Measurements from ENCODE around the gene WNT7A.

The WNT7A gene

DNA sequence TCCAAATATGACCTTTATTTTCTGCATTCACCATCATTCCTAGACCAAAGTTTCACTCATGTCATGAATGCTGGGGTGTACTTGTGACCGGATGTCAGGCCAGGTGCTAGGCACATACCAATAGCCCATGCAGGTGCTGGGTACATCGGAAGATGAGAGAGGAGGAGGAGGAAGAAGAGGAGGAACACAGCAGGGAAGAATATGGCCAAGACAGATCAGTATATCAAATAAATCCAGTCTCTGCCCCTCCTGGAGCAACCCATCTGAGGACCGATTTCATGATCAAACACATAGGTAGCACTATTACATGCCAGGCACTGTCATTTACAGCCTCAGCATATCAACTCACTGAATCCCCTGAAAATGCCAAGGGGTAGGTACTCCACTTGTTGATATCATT is 3.0 kb upstream of the WNT7A start:
- peaks cover 89% of the 10 kb centered on the region for H3K27me3 ChIP-seq (ENCODE audit: insufficient read depth, low read length)
- no peak overlapping the region for H3K9ac ChIP-seq (ENCODE audit: low read depth, low read length)
- H3K36me3 ChIP-seq (ENCODE audit: insufficient read depth, low read depth, low read length) = no peaks in the 10 kb centered on the region
- no peak overlapping the region for H3K27ac ChIP-seq (ENCODE audit: low read length)
- no peaks in the 10 kb centered on the region for H3K4me1 ChIP-seq (ENCODE audit: insufficient read depth, low read length)
- H3K9me3 ChIP-seq (ENCODE audit: insufficient read depth, low read depth, low read length) = no peaks in the 10 kb centered on the region
- no peak overlapping the region for H3K4me3 ChIP-seq (ENCODE audit: low read length)

DNA sequence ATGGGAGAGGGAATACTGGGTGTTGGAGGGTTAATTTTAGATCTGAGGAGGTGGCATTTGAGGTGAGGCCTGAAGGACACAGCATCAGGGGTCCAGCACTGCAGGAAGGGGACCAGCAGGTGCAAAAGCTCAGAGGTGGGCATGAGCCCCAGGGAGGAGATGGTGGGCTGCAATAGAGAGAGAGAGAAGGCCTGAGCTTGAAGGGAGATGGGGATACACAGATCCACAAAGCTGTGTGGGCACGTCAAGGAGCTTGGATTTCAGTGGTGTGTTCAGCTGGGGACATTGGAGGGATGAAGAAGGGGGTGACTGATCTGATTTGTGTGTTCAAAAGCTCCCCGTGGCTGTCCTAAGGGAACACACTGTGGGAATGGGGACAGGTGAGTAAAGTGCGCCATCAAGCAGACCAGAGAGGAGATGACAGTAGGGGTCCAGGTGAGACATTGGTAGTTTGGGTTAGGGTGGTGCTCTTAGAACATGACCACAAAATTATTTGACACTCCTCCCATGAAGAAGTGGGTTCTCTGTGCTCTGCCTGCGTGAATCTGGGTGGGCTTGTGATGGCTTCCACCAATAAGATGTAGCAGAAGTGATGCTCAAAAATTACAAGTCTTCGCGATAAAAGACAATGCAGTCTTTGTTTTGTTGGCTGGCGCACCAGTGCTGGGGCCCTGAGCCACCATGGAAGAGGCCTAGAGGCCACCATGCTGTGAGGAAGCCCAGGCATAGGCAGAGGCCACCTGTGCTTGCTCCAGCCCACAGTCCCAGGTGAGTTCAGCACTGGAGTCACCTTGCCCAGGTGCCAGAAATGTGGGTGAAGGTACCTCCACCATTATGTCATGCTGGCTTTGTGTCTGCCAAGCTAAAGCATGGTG is 1.9 kb upstream of the WNT7A start:
- peaks cover 93% of the 10 kb centered on the region for H3K27me3 ChIP-seq (ENCODE audit: insufficient read depth, low read length)
- H3K9ac ChIP-seq (ENCODE audit: low read depth, low read length) = no peak overlapping the region
- H3K27ac ChIP-seq (ENCODE audit: low read length) = no peak overlapping the region
- H3K4me3 ChIP-seq (ENCODE audit: low read length) = no peak overlapping the region
- no peaks in the 10 kb centered on the region for H3K4me1 ChIP-seq (ENCODE audit: insufficient read depth, low read length)
- H3K36me3 ChIP-seq (ENCODE audit: insufficient read depth, low read depth, low read length) = no peaks in the 10 kb centered on the region
- no peaks in the 10 kb centered on the region for H3K9me3 ChIP-seq (ENCODE audit: insufficient read depth, low read depth, low read length)

DNA sequence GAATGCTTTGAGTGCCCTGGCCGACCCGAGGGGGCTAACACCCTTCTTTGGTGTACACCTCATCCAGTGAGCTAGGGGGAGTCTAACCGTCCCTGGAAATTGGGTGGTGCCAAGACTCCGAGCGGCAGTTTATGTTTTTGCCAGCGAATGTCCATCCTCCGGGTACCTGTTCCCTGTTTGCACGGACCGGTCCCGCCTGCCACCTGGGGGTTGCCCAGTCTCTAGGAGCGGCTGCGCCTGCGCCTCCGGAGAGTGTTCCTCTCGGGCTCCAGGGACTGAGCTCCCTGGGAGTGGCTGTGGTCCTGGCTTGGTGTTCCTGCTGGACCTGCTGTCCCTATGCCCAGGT is 913 bp upstream of the WNT7A start:
- no peaks in the 10 kb centered on the region for H3K4me1 ChIP-seq (ENCODE audit: insufficient read depth, low read length)
- no peaks in the 10 kb centered on the region for H3K9me3 ChIP-seq (ENCODE audit: insufficient read depth, low read depth, low read length)
- peaks cover 98% of the 10 kb centered on the region for H3K27me3 ChIP-seq (ENCODE audit: insufficient read depth, low read length)
- no peaks in the 10 kb centered on the region for H3K36me3 ChIP-seq (ENCODE audit: insufficient read depth, low read depth, low read length)
- peak overlapping the region; percentile 56; the same call in 1 of the 2 replicates for H3K4me3 ChIP-seq (ENCODE audit: low read length)
- no peak overlapping the region for H3K27ac ChIP-seq (ENCODE audit: low read length)
- H3K9ac ChIP-seq (ENCODE audit: low read depth, low read length) = no peak overlapping the region

DNA sequence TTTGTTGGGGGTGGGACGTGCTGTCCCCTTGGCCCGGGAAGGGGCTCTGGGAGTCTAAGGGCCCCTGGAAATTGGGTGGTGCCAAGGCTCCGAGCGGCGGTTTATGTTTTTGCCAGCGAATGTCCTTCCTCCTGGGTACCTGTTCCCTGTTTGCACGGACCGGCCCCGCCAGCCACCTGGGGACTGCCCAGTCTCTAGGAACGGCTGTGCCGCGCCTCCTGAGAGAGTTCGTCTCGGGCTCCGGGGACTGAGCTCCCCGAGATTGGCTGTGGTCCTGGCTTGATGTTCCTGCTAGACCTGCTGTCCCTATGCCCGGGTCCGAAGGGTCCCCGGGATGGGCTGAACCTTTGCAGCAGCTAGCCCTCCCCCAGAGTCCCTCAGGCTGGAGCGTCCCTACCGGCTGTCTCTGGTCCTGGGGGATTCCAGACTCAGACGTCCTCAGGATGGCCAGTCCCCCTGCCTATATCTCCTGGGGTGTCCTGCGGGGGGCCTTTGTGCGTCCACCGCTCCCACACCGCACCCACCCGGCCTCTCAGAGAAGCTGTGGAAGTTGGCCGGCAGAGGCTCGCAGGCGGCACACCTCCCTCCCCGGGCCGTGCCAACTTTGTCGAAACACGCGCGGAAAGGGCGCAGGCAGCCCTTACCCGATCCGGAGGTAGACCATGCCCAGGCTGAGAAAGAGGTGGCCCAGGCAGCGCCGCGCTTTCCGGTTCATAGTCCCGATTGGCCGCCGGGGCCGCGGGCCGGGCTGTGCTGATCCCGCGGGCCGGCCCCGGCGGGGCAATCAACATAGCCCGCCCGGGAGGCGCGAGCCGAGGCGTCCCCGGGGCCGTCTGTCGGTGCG is 547 bp downstream of the WNT7A start:
- no peaks in the 10 kb centered on the region for H3K9me3 ChIP-seq (ENCODE audit: insufficient read depth, low read depth, low read length)
- H3K4me3 ChIP-seq (ENCODE audit: low read length) = peak overlapping the region; percentile 69
- H3K36me3 ChIP-seq (ENCODE audit: insufficient read depth, low read depth, low read length) = no peaks in the 10 kb centered on the region
- peaks cover under 1% of the 10 kb centered on the region; the same call in 1 of the 2 replicates for H3K4me1 ChIP-seq (ENCODE audit: insufficient read depth, low read length)
- H3K27me3 ChIP-seq (ENCODE audit: insufficient read depth, low read length) = peaks cover 99% of the 10 kb centered on the region
- no peak overlapping the region for H3K9ac ChIP-seq (ENCODE audit: low read depth, low read length)
- no peak overlapping the region for H3K27ac ChIP-seq (ENCODE audit: low read length)

DNA sequence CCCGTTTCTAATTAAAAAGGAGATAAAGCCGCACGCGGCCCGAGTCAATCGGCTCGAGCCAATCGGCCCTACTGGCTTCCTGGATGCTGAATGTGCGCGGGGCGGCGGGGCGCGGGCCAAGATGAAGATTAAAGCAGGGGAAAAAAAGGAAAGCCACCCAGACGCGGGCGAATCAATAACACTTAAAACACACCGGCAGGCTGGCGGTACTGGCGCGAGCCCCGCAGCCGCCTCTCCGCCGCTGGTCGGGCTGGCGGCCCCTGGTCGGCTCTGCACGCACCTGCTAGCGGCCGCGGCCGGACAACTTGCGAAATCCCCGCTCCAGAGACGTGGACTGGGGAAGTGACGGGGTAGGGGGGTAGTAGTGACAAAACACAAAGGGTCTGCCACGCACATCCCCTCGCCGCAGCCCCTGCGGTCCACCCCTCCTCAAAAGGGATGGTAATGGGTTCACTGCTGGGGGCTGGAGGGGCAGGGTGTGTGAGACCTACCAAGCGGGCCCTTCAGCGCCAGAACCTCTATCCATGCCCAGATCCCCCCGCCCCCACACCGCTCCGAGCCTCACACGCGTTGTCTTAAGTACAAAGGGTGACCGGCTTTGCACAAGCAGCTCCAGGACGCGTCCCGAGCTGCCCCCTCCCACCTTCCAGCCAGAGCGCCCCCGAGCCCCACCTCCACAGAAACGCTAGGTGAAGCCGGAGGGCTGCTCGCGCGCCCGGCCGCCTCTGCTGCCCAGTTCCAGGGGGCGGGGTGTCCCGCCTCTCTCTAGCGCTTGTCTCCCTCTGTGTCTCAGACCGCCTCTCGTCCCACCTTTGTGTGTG is 1.4 kb downstream of the WNT7A start:
- peaks cover 6% of the 10 kb centered on the region; the same call in 1 of the 2 replicates for H3K4me1 ChIP-seq (ENCODE audit: insufficient read depth, low read length)
- H3K4me3 ChIP-seq (ENCODE audit: low read length) = peak overlapping the region; percentile 69
- peaks cover 99% of the 10 kb centered on the region for H3K27me3 ChIP-seq (ENCODE audit: insufficient read depth, low read length)
- no peak overlapping the region for H3K27ac ChIP-seq (ENCODE audit: low read length)
- no peaks in the 10 kb centered on the region for H3K36me3 ChIP-seq (ENCODE audit: insufficient read depth, low read depth, low read length)
- no peaks in the 10 kb centered on the region for H3K9me3 ChIP-seq (ENCODE audit: insufficient read depth, low read depth, low read length)
- no peak overlapping the region for H3K9ac ChIP-seq (ENCODE audit: low read depth, low read length)

DNA sequence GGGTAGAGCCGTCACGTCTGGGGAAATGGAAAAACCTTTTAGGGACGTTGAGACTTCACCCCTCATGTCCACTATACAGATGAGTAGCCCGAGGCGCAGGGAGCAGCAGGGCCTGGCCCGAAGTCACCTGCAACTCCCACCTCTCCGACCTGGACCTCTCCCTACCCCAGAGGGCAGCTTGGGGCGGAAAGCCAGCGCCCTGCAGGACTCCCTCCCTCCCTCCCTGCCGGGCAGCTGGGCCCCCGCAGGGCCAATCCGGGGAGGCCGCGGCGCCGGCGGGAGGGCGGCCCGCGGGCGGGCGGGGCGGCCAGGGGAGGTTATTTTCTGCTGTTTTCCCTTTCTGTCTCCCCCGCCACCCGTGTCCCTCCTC is 2.0 kb downstream of the WNT7A start:
- no peaks in the 10 kb centered on the region for H3K36me3 ChIP-seq (ENCODE audit: insufficient read depth, low read depth, low read length)
- no peaks in the 10 kb centered on the region for H3K9me3 ChIP-seq (ENCODE audit: insufficient read depth, low read depth, low read length)
- no peak overlapping the region for H3K27ac ChIP-seq (ENCODE audit: low read length)
- H3K4me3 ChIP-seq (ENCODE audit: low read length) = no peak overlapping the region; the same call in 1 of the 2 replicates
- H3K27me3 ChIP-seq (ENCODE audit: insufficient read depth, low read length) = peaks cover 99% of the 10 kb centered on the region
- peaks cover 11% of the 10 kb centered on the region; the same call in 1 of the 2 replicates for H3K4me1 ChIP-seq (ENCODE audit: insufficient read depth, low read length)
- no peak overlapping the region for H3K9ac ChIP-seq (ENCODE audit: low read depth, low read length)

DNA sequence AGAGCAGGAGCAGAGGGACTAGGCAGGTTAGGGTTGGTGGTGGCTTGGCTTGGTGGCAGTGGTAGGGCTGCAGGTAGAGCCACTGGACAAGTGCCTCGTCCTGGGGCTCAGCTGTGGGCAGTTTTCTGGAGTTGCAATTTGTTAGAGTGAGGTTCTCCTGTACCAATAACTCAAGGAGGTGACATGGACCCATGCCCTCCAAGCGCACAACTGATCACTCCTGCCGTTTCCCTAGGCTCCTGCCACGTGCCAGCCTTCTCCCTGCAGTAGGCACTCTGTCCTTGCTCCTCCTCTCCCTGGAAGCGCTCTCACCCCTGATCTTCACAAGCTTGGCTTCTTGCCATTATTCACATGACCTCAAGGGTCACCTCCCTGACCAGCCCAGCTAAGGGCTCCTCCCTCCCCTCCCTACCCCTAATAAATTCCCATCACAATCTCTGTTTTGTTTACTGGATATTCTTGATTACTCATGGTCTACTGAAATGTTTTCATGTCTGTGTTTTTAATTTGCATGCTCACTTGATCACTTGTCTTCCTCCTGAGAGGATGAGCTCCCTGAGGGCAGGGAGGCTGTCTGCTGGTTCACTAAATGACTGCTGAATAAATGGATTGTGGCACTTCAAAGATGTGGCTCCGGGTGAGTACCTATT is 3.3 kb downstream of the WNT7A start:
- no peak overlapping the region for H3K27ac ChIP-seq (ENCODE audit: low read length)
- H3K36me3 ChIP-seq (ENCODE audit: insufficient read depth, low read depth, low read length) = no peaks in the 10 kb centered on the region
- peaks cover 93% of the 10 kb centered on the region for H3K27me3 ChIP-seq (ENCODE audit: insufficient read depth, low read length)
- H3K4me3 ChIP-seq (ENCODE audit: low read length) = no peak overlapping the region
- no peak overlapping the region for H3K9ac ChIP-seq (ENCODE audit: low read depth, low read length)
- peaks cover 11% of the 10 kb centered on the region; the same call in 1 of the 2 replicates for H3K4me1 ChIP-seq (ENCODE audit: insufficient read depth, low read length)
- H3K9me3 ChIP-seq (ENCODE audit: insufficient read depth, low read depth, low read length) = no peaks in the 10 kb centered on the region

DNA sequence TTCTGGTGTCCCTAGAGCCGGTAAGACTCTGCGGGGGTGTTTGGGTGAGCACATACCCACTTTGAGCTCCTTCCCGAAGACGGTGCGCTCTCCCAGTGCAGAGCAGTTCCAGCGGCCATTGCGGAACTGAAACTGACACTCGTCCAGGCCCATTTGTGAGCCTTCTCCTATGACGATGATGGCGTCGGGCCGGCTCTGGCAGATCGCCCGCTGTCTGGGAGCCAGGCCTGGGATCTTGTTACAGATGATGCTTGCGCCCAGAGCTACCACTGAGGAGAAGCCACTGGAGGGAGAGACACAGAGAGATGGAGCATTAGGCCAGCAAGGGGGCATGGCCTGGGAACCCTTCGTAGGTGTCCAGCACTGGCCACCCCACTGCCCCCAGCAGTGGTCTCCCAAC is 5.0 kb downstream of the WNT7A start:
- Histone ChIP-seq H3K36me3 (ENCODE audit: insufficient read depth, low read depth, low read length) (no peaks in the 10 kb centered on the region), H3K9ac (ENCODE audit: low read depth, low read length) (no peak overlapping the region), H3K9me3 (ENCODE audit: insufficient read depth, low read depth, low read length) (no peaks in the 10 kb centered on the region), H3K27me3 (ENCODE audit: insufficient read depth, low read length) (peaks cover 77% of the 10 kb centered on the region), H3K27ac (ENCODE audit: low read length) (no peak overlapping the region), H3K4me3 (ENCODE audit: low read length) (no peak overlapping the region), H3K4me1 (ENCODE audit: insufficient read depth, low read length) (peaks cover 11% of the 10 kb centered on the region; the same call in 1 of the 2 replicates)

DNA sequence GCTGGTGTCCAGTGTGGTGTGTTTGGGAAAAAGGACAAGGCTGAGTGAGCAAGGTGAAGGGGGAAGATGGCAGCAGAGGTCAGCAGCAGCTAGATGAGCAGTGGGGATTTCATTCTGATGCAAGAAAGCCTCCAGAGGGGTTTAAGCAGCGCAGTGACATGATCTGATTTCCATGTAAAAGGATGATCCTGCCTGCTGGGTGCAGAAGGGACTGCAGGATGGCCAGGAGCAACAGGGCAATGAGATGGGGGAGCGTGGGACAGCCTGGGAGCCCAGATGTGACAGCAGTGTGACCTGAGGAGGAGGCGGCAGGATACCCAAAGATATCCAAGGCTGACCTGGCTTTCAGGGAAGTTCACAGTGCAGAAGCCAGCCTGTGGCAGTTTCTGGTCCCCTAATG is 6.1 kb downstream of the WNT7A start:
- Histone ChIP-seq H3K4me1 (ENCODE audit: insufficient read depth, low read length) (peaks cover 11% of the 10 kb centered on the region; the same call in 1 of the 2 replicates), H3K27me3 (ENCODE audit: insufficient read depth, low read length) (peaks cover 70% of the 10 kb centered on the region), H3K4me3 (ENCODE audit: low read length) (peak overlapping the region; percentile 41), H3K9me3 (ENCODE audit: insufficient read depth, low read depth, low read length) (no peaks in the 10 kb centered on the region), H3K27ac (ENCODE audit: low read length) (no peak overlapping the region), H3K36me3 (ENCODE audit: insufficient read depth, low read depth, low read length) (no peaks in the 10 kb centered on the region), H3K9ac (ENCODE audit: low read depth, low read length) (peak overlapping the region; percentile 39; the same call in 1 of the 2 replicates)

DNA sequence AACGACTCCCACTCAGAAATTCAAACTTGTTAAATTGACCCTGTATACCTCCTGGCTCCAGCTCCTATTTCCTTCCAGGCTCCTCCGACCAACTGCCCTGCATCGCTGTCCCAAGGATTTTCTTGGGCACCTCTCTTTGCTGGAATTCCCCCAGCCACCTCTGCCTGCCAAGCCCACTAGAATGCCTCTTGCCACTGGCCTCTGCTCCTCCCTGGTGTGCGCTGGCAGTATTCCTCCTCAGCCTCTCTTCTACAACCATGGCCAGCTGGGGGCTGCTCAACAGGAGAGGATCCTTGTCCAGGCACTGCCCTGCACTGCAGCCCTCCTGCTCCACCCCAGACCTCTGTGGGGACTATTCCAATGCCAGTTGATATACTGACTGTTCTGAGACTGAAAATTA is 7.4 kb downstream of the WNT7A start:
- Histone ChIP-seq H3K9me3 (ENCODE audit: insufficient read depth, low read depth, low read length) (no peaks in the 10 kb centered on the region), H3K9ac (ENCODE audit: low read depth, low read length) (no peak overlapping the region), H3K27me3 (ENCODE audit: insufficient read depth, low read length) (peaks cover 65% of the 10 kb centered on the region), H3K4me1 (ENCODE audit: insufficient read depth, low read length) (peaks cover 11% of the 10 kb centered on the region; the same call in 1 of the 2 replicates), H3K27ac (ENCODE audit: low read length) (no peak overlapping the region), H3K4me3 (ENCODE audit: low read length) (no peak overlapping the region), H3K36me3 (ENCODE audit: insufficient read depth, low read depth, low read length) (no peaks in the 10 kb centered on the region)

DNA sequence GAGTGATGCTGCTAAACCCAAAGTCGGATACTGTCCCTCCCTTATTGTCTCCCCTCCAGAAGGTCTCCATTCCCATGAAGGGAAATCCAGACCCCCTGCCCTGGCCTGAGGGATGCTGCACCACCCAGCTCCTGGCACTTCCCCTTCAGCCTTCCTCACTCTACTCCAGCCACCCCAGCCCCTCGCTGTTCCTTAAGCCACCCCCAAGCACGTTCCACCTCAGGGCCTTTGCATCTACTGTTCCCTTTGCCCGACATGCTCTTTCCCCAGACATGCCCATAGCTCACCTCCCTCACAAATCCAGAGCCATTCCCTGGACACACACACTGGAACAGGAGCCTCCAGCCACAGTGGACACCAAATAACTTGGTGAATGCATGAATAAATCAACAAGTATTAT is 8.1 kb downstream of the WNT7A start:
- Histone ChIP-seq H3K4me3 (ENCODE audit: low read length) (no peak overlapping the region), H3K9me3 (ENCODE audit: insufficient read depth, low read depth, low read length) (no peaks in the 10 kb centered on the region), H3K27ac (ENCODE audit: low read length) (no peak overlapping the region), H3K4me1 (ENCODE audit: insufficient read depth, low read length) (peaks cover 11% of the 10 kb centered on the region; the same call in 1 of the 2 replicates), H3K9ac (ENCODE audit: low read depth, low read length) (no peak overlapping the region), H3K27me3 (ENCODE audit: insufficient read depth, low read length) (peaks cover 60% of the 10 kb centered on the region), H3K36me3 (ENCODE audit: insufficient read depth, low read depth, low read length) (no peaks in the 10 kb centered on the region)

All from iPS-20b (cell line).